NT2/D1 (cell line): ENCODE measurements around the gene SFXN1.

Experiments used
- DNase-seq: peaks from one replicate; pipeline ENCODE4 v3.0.0-alpha.2; 2011; ENCODE audit warnings: low read depth, low spot score
- H3K27me3 ChIP-seq: 2 replicates; pipeline ENCODE4 v1.6.0; 2011; ENCODE audit warnings: mild to moderate bottlenecking; ENCODE audit not compliant: insufficient read length, insufficient read depth
- H3K36me3 ChIP-seq: 2 replicates; pipeline ENCODE4 v1.6.1; 2011; ENCODE audit warnings: mild to moderate bottlenecking, low read length, mixed read lengths; ENCODE audit not compliant: insufficient read depth, insufficient read length
- H3K4me1 ChIP-seq: 2 replicates; pipeline ENCODE4 v1.5.1; 2011; ENCODE audit not compliant: insufficient read depth, insufficient read length
- H3K4me3 ChIP-seq: 2 replicates; pipeline ENCODE4 v1.5.1; 2011; ENCODE audit warnings: low read depth; ENCODE audit not compliant: insufficient read length
- H3K9ac ChIP-seq: 2 replicates; pipeline ENCODE4 v1.6.0; 2011; ENCODE audit warnings: low read depth; ENCODE audit not compliant: insufficient read length
- H3K9me3 ChIP-seq: 2 replicates; pipeline ENCODE4 v1.5.1; 2011; ENCODE audit warnings: mild to moderate bottlenecking, low read length; ENCODE audit not compliant: insufficient read depth
- SUZ12 ChIP-seq: IDR thresholded peaks from 2 replicates; pipeline ENCODE4 v1.6.1; 2011; ENCODE audit not compliant: insufficient read length, insufficient read depth; ENCODE audit errors: extremely low read depth
- YY1 ChIP-seq: IDR thresholded peaks from 2 replicates; pipeline ENCODE4 v1.6.1; 2011; ENCODE audit not compliant: insufficient read length, insufficient read depth
- ZNF274 ChIP-seq: IDR thresholded peaks from 2 replicates; pipeline ENCODE4 v1.6.1; 2011; ENCODE audit warnings: mild to moderate bottlenecking, low read depth, low read length

The SFXN1 gene

DNA sequence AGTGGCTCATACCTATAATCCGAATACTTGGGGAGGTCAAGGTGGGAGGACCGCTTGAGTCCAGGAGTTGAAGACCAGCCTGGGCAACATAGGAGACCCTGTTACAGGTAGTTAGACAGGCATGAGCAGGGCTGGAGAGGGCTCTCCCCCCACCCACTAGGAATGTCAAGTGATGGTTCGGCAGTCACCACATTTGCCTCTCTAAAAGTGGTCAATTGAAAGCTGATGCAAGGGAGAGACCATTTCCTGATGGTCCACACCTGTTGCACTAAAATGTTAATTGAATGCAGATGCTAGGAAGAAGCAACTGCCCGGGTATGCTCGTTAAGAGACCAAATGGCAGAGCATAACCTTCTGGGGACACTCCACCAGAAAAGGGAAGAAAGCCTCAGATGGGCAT is 82.7 kb downstream of the SFXN1 start:
- no peaks in the 10 kb centered on the region for H3K36me3 ChIP-seq
- H3K4me1 ChIP-seq = peaks cover 7% of the 10 kb centered on the region
- no peaks in the 10 kb centered on the region for H3K9me3 ChIP-seq
- DNase-seq = no peak
- H3K27me3 ChIP-seq = no peaks in the 10 kb centered on the region
- no peak overlapping the region for H3K9ac ChIP-seq
- TF ChIP-seq YY1 (no peak), ZNF274 (no peak), SUZ12 (no peak)
- H3K4me3 ChIP-seq = no peak overlapping the region

DNA sequence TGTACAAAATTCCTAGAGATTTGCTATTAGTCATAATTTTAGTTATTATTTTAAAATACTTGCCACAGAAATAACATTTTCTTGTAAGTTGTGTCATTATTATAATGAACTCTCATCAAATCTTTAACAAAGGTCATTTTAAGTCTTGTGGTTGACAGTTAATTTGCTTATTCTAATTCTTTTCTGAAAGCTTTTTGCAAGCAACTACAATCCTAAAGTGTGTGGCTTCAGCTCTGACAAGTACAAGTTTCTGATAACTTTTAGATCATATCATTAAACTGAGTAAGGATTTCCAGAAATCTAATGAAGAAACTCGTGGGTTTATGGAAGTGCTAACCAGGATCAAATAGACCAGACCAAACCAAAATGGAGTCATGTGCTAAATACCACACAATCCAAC is 86.4 kb downstream of the SFXN1 start:
- H3K36me3 ChIP-seq = no peaks in the 10 kb centered on the region
- H3K9ac ChIP-seq = no peak overlapping the region
- TF ChIP-seq YY1 (no peak), ZNF274 (no peak), SUZ12 (no peak)
- no peaks in the 10 kb centered on the region for H3K9me3 ChIP-seq
- no peak overlapping the region for H3K4me3 ChIP-seq
- no peak for DNase-seq
- no peaks in the 10 kb centered on the region for H3K27me3 ChIP-seq
- no peaks in the 10 kb centered on the region for H3K4me1 ChIP-seq

DNA sequence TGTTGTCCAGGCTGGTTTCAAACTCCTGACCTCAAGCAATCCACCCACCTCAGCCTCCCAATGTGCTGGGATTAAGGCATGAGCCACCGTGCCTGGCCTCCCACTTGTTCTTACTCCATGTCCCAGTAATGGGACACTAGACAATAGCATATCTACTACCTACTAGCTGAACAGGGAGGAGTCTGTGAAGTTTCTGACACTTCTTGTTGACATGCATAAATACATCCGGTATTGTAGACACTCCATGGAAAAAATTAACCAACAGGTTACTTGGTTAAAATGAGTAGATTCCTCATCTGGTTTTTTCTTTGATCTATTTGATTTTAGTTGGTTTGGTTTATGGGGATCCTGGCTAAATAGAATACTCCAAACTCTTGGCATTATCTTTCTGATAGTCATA is 88.3 kb downstream of the SFXN1 start:
- no peak overlapping the region for H3K4me3 ChIP-seq
- H3K9me3 ChIP-seq = no peaks in the 10 kb centered on the region
- H3K36me3 ChIP-seq = no peaks in the 10 kb centered on the region
- TF ChIP-seq YY1 (no peak), SUZ12 (no peak), ZNF274 (no peak)
- no peaks in the 10 kb centered on the region for H3K4me1 ChIP-seq
- H3K9ac ChIP-seq = no peak overlapping the region
- no peak for DNase-seq
- no peaks in the 10 kb centered on the region for H3K27me3 ChIP-seq

DNA sequence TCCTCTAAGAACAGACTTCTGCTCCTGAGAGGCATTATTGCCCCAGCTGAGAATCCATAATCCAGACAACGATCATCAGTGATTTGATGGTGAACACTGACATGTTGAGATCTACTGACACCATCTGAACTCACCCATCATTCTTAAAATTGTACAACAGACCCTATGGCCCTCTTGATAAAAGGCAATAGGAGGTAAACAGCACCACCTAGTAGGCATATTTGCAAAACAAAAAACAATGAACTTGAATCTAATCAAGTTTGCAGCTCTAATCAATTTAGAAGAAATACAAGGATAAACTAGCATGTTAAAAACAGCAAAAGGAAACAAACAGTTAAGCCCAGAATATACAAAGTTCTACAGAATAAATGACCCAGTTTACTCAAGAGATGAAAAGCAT is 89.6 kb downstream of the SFXN1 start:
- Histone ChIP-seq H3K4me1 (peaks cover 2% of the 10 kb centered on the region), H3K9me3 (no peaks in the 10 kb centered on the region), H3K27me3 (no peaks in the 10 kb centered on the region), H3K4me3 (no peak overlapping the region), H3K9ac (no peak overlapping the region), H3K36me3 (no peaks in the 10 kb centered on the region)
- no peak for DNase-seq
- TF ChIP-seq YY1 = no peak
- no peak for TF ChIP-seq ZNF274
- no peak for TF ChIP-seq SUZ12

DNA sequence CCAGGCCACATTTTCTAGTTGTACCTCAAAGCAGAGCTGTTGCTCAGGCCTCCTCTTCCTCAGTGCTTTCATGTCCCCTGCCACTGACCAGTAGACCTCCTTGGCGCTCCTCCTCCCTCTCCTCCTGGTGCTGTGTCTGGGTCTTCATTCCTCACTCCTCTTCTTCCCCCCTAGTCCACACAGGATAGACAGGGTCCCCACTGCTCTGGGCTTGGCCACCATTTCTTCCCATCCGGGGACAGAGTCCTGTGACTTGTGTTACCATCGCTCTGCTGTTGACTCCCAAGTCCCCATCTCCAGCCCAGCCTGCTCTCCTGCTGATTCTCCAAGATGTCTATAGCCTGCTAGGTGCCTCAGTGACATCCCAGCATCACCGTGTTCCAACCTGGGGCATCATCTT is 91.3 kb downstream of the SFXN1 start:
- Histone ChIP-seq H3K9ac (no peak overlapping the region), H3K36me3 (no peaks in the 10 kb centered on the region), H3K9me3 (no peaks in the 10 kb centered on the region), H3K4me1 (peaks cover 2% of the 10 kb centered on the region), H3K4me3 (no peak overlapping the region), H3K27me3 (no peaks in the 10 kb centered on the region)
- TF ChIP-seq SUZ12 (no peak), ZNF274 (no peak), YY1 (no peak)
- DNase-seq = no peak

DNA sequence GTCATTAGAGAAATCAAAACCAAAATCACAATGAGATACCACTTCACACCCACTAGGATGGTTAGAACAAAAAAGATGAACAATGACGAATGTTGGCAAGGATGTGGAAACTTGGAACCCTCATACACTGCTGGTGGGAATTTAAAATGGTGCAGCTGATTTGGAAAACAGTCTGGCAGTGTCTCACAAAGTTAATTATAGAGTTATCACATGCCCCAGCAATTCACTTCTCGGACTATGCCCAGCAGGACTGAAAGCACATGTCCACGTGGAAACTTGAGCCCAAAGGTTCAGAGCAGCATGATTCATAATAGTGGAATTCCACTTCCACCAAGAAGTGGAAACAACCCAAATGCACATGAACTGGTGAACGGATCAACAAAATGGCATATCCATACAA is 94.5 kb downstream of the SFXN1 start:
- no peak for TF ChIP-seq SUZ12
- no peak for TF ChIP-seq YY1
- TF ChIP-seq ZNF274 = no peak
- Histone ChIP-seq H3K4me1 (peaks cover 2% of the 10 kb centered on the region), H3K36me3 (no peaks in the 10 kb centered on the region), H3K9ac (no peak overlapping the region), H3K4me3 (no peak overlapping the region), H3K9me3 (no peaks in the 10 kb centered on the region), H3K27me3 (no peaks in the 10 kb centered on the region)
- no peak for DNase-seq

DNA sequence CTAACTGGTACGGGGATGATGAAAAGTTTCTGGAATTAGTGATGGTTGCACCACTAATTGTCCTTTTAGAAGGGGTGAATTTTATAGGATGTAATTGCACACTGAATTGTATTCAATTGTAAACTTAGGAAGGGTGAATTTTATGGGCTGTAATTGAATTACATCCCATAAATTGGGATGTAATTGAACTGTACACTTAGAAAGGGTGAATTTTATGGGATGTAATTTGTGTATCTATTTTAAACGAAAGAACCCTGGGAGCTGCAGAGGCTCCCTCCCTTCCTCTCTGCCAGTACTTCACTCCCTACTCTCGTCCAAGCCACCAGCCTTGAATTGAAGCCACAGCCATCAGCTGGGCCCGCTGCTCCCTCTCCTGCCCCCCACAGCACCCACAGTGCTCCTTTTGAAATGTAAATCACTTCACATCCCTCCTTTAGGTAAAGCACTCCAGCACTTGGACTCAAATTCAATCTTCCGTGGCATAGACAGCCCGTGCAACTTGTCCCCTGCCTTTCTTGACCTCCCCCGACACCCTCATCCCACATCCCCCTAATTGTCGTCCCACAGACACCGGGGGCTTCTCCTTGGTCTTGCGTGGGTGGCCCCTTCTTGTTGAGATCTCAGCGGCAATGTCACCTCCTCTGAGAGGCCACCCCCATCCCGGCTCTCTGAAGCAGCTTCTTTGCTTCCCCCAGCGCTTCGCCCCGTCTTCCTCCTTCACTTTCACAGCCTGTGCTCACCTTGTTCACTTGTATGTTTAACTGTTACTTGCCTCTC is 95.3 kb downstream of the SFXN1 start:
- H3K9me3 ChIP-seq = no peaks in the 10 kb centered on the region
- TF ChIP-seq YY1 (no peak), SUZ12 (no peak), ZNF274 (no peak)
- DNase-seq = no peak
- H3K27me3 ChIP-seq = no peaks in the 10 kb centered on the region
- no peak overlapping the region for H3K9ac ChIP-seq
- no peaks in the 10 kb centered on the region for H3K36me3 ChIP-seq
- H3K4me3 ChIP-seq = no peak overlapping the region
- H3K4me1 ChIP-seq = peaks cover 2% of the 10 kb centered on the region
